GM20000 (cell line): ENCODE data around the gene DENND1A.
"Not testable (repeated sequence)": the region's sequence is repeated elsewhere in the genome, so short reads cannot be mapped to it uniquely, and the experiment has no call there.

Experiments used
- DNase-seq: peaks from one replicate; pipeline ENCODE4 v3.0.0; 2012; ENCODE audit warnings: low spot score
- CTCF ChIP-seq: IDR thresholded peaks from 2 replicates; pipeline ENCODE4 v1.5.1; 2012; ENCODE audit warnings: mild to moderate bottlenecking, control low read depth; ENCODE audit errors: extremely low read depth, missing control alignments

DENND1A gene

GRCh38 chr9:123642291-123643278 is 287.3 kb downstream of the DENND1A start:
- TF ChIP-seq CTCF = no peak
- no peak for DNase-seq

- no peak for TF ChIP-seq CTCF
- DNase-seq = peak; percentile 17
Measured at GRCh38 chr9:123640792-123641222, 289.1 kb downstream of the DENND1A start.

- DNase-seq = no peak
- TF ChIP-seq CTCF = no peak
Measured at GRCh38 chr9:123639743-123640142, 290.2 kb downstream of the DENND1A start.

GRCh38 chr9:123637945-123638634 is 291.8 kb downstream of the DENND1A start:
- peak; percentile 16 for DNase-seq
- TF ChIP-seq CTCF = no peak

- no peak for DNase-seq
- TF ChIP-seq CTCF = no peak
Measured at GRCh38 chr9:123637606-123637944, 292.4 kb downstream of the DENND1A start.

- DNase-seq = not testable (repeated sequence)
Measured at GRCh38 chr9:123636805-123637204, 293.1 kb downstream of the DENND1A start.

- DNase-seq = no peak
- no peak for TF ChIP-seq CTCF
Measured at GRCh38 chr9:123631862-123632261, 298.1 kb downstream of the DENND1A start.
